CD4-positive, alpha-beta T cell (primary cell): Measurements from ENCODE around the gene PAFAH1B2. TPM values are rescaled to one million over a fixed set of nuclear protein-coding genes. Genes with fewer than 3 reads are reported as not detected.

ENCODE experiments used
- ATAC-seq: fragments of 200-7000 bp; cut with Tn5 transposase; one replicate; pipeline ENCODE4 v1.10.0; 2022; ENCODE audit warnings: mild to moderate bottlenecking; ENCODE audit not compliant: poor library complexity
- CTCF ChIA-PET: fragments of 350-600 bp; sonication (Branson Sonifier 250); formaldehyde crosslinking; loops from one replicate; lab custom pipeline; 2021; ENCODE audit warnings: antibody characterized with exemption, inconsistent platforms; lab: Charles Lee
- POLR2A ChIA-PET: fragments of 350-600 bp; sonication (Branson Sonifier 250); formaldehyde crosslinking; loops from one replicate; lab custom pipeline; 2021; ENCODE audit warnings: antibody characterized with exemption, inconsistent platforms; lab: Charles Lee
- DNase-seq, 14 experiments: peaks; one replicate each; pipeline ENCODE4 v3.0.0-alpha.2; 2013 to 2020; ENCODE audit warnings: mixed read lengths in 2 of 14
- H3K27ac ChIP-seq, 2 donors: one replicate each; pipeline versions ENCODE4 v1.5.1 to v1.7.0; 2013; ENCODE audit warnings: low read length in 2 of 2, low read depth in 1 of 2, mild to moderate bottlenecking in 1 of 2
- H3K27me3 ChIP-seq, 2 experiments: 1 replicate in 1 of 2; 2 replicates in 1 of 2; pipeline versions ENCODE4 v1.6.1 to v1.7.0; 2013; ENCODE audit warnings: low read length in 2 of 2, control low read depth in 1 of 2, mild to moderate bottlenecking in 1 of 2, moderate library complexity in 1 of 2; ENCODE audit not compliant: insufficient read depth in 2 of 2, control insufficient read depth in 1 of 2
- H3K36me3 ChIP-seq: one replicate; pipeline ENCODE4 v1.6.1; 2013; ENCODE audit warnings: low read length, control low read depth; ENCODE audit not compliant: insufficient read depth
- H3K4me1 ChIP-seq: one replicate; pipeline ENCODE4 v1.6.1; 2013; ENCODE audit warnings: low read length, control low read depth; ENCODE audit not compliant: insufficient read depth
- H3K4me3 ChIP-seq: one replicate; pipeline ENCODE4 v1.5.1; 2013; ENCODE audit warnings: mild to moderate bottlenecking, low read length, moderate library complexity
- H3K9me3 ChIP-seq, 2 experiments: 1 replicate in 1 of 2; 2 replicates in 1 of 2; pipeline versions ENCODE4 v1.6.1 to v1.7.0; 2013; ENCODE audit warnings: low read length in 2 of 2, mild to moderate bottlenecking in 2 of 2, control low read depth in 1 of 2, moderate library complexity in 1 of 2; ENCODE audit not compliant: control insufficient read depth in 1 of 2, insufficient read depth in 1 of 2
- H3K27ac Mint-ChIP-seq: one replicate; pipeline ENCODE4 v1.8.0; 2020; ENCODE audit warnings: mixed read lengths
- H3K27me3 Mint-ChIP-seq: one replicate; pipeline ENCODE4 v1.8.0; 2021; ENCODE audit warnings: mixed read lengths
- H3K36me3 Mint-ChIP-seq: one replicate; pipeline ENCODE4 v1.8.0; 2021; ENCODE audit warnings: low read depth, mixed read lengths
- H3K4me1 Mint-ChIP-seq: one replicate; pipeline ENCODE4 v1.8.0; 2021; ENCODE audit warnings: low read depth, mixed read lengths
- H3K4me3 Mint-ChIP-seq: one replicate; pipeline ENCODE4 v1.8.0; 2020; ENCODE audit warnings: mild to moderate bottlenecking, mixed read lengths
- H3K9me3 Mint-ChIP-seq: one replicate; pipeline ENCODE4 v1.8.0; 2020; ENCODE audit warnings: mixed read lengths
- intact Hi-C, 2 experiments: fragments of 100-400 bp; cut with DNase I in 1 of 2; cut with micrococcal nuclease in 1 of 2; formaldehyde crosslinking; loops; one replicate each; pipeline versions ENCODE4 v1.15.1 to v1.9.0; 2023 to 2025; cut with DNase I, micrococcal nuclease
- total RNA-seq, 174 experiments: library from RNA in 2 of 174; stranded (reverse) in 2 of 174; gene quantifications; one replicate each; pipeline ENCODE4 v1.2.3 and lab custom pipeline; 2021 to 2026
- TF ChIP-seq, protein P1 (sequence below): fragments of 200-600 bp; IDR thresholded peaks from one replicate; pipeline ENCODE4 v1.8.0; 2022; ENCODE audit warnings: antibody characterized with exemption, mild to moderate bottlenecking

Gene PAFAH1B2
- total RNA-seq, 2 experiments from 2014 or later = 44.3 to 45.6 TPM

DNA sequence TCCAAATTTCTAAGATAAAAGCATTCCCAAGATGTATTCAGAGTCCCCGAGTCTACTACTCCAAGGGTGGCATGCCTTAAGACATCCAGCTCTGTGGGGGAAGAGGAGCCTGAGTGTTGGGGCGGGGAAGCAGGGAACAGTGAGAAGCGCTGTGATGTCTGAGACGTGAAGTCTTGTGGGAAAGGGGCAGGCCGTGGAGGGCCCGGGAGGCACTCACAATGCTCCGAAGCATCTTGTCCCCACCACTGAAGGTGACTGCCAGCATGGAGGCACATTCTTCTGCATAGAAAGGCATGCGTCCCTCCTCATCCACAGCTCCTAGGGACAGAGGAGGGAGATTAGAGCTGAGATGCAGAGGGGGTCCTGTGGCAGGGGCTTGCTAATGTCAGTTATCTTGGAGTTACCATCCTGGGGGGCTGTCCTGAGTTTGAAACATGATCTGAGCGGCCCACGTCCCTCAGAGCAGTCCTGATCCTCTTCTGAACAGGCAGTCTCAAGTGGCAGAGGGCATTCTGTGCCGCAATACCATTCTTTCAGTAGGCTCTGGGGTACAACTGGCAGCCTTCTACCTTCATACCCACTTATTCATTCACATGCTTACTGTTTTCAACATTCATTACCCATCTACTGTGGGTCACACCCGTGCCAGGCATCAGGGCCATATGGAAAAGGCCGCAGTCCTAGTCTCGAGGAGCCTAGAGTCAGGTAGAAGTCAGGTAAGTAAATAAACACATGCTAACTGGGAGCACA lies 79.1 kb downstream of the PAFAH1B2 start:
- POLR2A ChIA-PET = interaction anchor here (1.9 kb wide), 1 partner anchor 44 kb away, joined by 7 read pairs; the partner anchor contains the start of gene SIDT2
- Mint-ChIP-seq H3K9me3 (no peaks in the 10 kb centered on the region), H3K27ac (no peak overlapping the region), H3K27me3 (no peaks in the 10 kb centered on the region), H3K36me3 (peaks cover 99% of the 10 kb centered on the region), H3K4me3 (no peak overlapping the region), H3K4me1 (peaks cover 16% of the 10 kb centered on the region)
- DNase-seq (no peak), ATAC-seq (no peak)
- TF ChIP-seq, protein P1, sequence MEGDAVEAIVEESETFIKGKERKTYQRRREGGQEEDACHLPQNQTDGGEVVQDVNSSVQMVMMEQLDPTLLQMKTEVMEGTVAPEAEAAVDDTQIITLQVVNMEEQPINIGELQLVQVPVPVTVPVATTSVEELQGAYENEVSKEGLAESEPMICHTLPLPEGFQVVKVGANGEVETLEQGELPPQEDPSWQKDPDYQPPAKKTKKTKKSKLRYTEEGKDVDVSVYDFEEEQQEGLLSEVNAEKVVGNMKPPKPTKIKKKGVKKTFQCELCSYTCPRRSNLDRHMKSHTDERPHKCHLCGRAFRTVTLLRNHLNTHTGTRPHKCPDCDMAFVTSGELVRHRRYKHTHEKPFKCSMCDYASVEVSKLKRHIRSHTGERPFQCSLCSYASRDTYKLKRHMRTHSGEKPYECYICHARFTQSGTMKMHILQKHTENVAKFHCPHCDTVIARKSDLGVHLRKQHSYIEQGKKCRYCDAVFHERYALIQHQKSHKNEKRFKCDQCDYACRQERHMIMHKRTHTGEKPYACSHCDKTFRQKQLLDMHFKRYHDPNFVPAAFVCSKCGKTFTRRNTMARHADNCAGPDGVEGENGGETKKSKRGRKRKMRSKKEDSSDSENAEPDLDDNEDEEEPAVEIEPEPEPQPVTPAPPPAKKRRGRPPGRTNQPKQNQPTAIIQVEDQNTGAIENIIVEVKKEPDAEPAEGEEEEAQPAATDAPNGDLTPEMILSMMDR = no peak
- Histone ChIP-seq H3K36me3 (peaks cover 97% of the 10 kb centered on the region), H3K27ac (no peak overlapping the region), H3K9me3 (no peaks in the 10 kb centered on the region), H3K4me1 (peaks cover 26% of the 10 kb centered on the region), H3K4me3 (no peak overlapping the region), H3K27me3 (no peaks in the 10 kb centered on the region)
- intact Hi-C loops = no loop called here
- CTCF ChIA-PET = no interaction called here

DNA sequence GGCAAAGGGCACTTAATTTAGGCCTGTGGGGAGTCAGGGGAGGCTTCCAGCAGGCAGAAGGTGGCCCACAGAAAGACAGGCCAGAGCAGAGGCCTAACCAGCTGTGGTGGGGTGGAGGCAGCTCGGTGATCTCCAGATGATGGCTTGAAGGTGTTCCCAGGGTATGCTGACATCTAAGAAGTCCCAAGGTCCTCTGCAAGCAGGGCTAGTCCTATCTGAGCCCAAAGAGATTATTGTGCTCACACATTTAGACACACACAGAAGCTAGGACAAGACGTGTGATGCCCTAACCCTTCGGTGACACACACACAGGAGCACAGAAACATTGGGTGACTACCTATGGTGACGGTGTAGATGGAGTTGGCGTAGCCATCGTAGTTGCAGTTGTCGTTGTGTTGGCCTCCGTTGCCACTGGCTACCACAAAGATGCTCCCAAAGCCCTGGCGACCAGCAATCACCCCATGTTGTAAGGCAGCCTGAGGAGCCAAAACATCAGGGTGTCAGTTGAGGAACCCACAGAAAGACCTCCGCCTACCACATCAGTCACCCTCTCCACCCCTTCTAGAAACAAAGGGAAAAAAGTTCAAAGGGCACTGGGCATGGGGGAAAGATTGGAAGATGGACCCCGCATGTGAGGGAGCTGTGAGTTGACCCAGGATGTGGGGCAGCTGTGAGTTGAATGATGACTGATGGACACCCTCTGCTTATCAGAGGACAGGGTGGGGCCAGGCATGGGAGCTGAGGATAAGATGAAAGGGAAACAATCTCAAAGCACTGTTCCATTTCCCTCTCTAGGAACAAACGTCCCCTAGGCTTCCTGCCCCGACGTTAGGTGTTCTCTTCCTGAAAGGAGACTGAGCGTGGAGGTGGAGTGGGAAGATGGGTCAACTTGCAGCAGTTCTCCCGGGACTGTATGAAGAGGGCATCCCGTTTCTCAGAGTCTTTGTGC lies 79.9 kb downstream of the PAFAH1B2 start:
- H3K27ac ChIP-seq = no peak overlapping the region
- Mint-ChIP-seq H3K27ac (no peak overlapping the region), H3K27me3 (no peaks in the 10 kb centered on the region), H3K36me3 (peaks cover 99% of the 10 kb centered on the region), H3K4me1 (peaks cover 24% of the 10 kb centered on the region), H3K4me3 (no peak overlapping the region), H3K9me3 (no peaks in the 10 kb centered on the region)
- H3K36me3 ChIP-seq = peaks cover 96% of the 10 kb centered on the region
- TF ChIP-seq, protein P1 = no peak
- peaks cover 30% of the 10 kb centered on the region for H3K4me1 ChIP-seq
- POLR2A ChIA-PET = interaction anchor here (0.9 kb wide), 1 partner anchor 80 kb away, joined by 3 read pairs; the partner anchor contains the start of gene PAFAH1B2
- intact Hi-C loops = no loop called here
- CTCF ChIA-PET = interaction anchor here (0.5 kb wide), 1 partner anchor 38 kb away, joined by 4 read pairs; no protein-coding TSS in a partner anchor
- DNase-seq (no peak), ATAC-seq (no peak)
- no peak overlapping the region for H3K4me3 ChIP-seq
- H3K27me3 ChIP-seq = no peaks in the 10 kb centered on the region
- no peaks in the 10 kb centered on the region for H3K9me3 ChIP-seq

DNA sequence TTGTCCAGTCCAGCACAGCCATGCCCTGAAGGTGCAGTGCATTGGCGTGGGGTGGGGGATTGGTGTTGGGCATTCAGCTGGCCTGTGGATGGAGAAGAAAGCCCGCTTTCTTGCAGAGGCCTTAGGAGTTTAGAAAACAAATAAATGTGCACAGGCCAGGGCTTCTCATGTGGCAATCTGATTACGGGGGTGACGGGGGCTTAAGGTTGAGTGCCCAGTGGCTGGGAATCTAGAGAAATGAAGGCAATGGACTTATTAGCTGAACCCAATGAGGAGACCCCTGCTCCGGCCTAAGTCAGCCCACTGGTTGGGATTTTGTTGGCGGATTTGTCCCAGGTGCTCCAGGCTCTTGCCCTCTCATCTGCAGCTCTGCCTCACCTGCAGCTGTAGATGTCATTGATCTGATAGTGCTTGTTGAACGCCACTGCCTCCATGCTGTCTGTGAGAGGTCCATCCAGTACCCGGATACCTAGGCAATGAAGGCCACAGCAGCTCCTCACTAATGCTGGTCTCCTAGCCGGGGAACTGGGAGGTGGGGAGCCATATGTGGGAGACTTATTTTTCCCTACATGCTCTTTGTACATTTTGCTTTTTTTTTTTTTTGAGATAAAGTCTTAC lies 81.6 kb downstream of the PAFAH1B2 start:
- H3K27me3 ChIP-seq = no peaks in the 10 kb centered on the region
- CTCF ChIA-PET = interaction anchor here (0.6 to 2.8 kb wide), 12 partner anchors 12 to 493 kb away, joined by 3 to 11 read pairs (median 4); partner anchors contain the start of gene APOA5
- no peak for DNase-seq
- peaks cover 92% of the 10 kb centered on the region for H3K36me3 ChIP-seq
- H3K27ac ChIP-seq = no peak overlapping the region
- POLR2A ChIA-PET = interaction anchor here (0.9 to 1.7 kb wide), 4 partner anchors 13 to 47 kb away, joined by 3 to 10 read pairs (median 4); partner anchors contain the start of gene SIDT2
- intact Hi-C loops = loop anchor here (1.0 to 5.0 kb wide), 8 partner anchors 44 to 493 kb away; partner anchors contain the start of gene APOA5 (in 1 of the 2)
- ATAC-seq = no peak
- H3K9me3 ChIP-seq = no peaks in the 10 kb centered on the region
- no peak overlapping the region for H3K27ac Mint-ChIP-seq
- no peak overlapping the region for H3K4me3 ChIP-seq
- peaks cover 43% of the 10 kb centered on the region for H3K4me1 ChIP-seq
- H3K9me3 Mint-ChIP-seq = no peaks in the 10 kb centered on the region
- TF ChIP-seq, protein P1 = no peak
- no peaks in the 10 kb centered on the region for H3K27me3 Mint-ChIP-seq
- H3K4me1 Mint-ChIP-seq = peaks cover 39% of the 10 kb centered on the region
- H3K4me3 Mint-ChIP-seq = no peak overlapping the region
- H3K36me3 Mint-ChIP-seq = peaks cover 97% of the 10 kb centered on the region
